ENCODE data around the gene MBNL3.

- TF ChIP-seq CTCF (conservative IDR thresholded peaks at IDR 0.05; ENCODE audit: low read depth, low read length) (no peak), EZH2 (IDR thresholded peaks at IDR 0.05; ENCODE audit: borderline replicate concordance, low read depth, low read length, poor library complexity, severe bottlenecking) (no peak)
These were observed 121.5 kb downstream of the MBNL3 start for GRCh38 chrX:132367314-132367713.
